SK-N-SH (cell line): ENCODE measurements around the gene SPI1. TPM values are rescaled to one million over a fixed set of nuclear protein-coding genes. Genes with fewer than 3 reads are reported as not detected.

Experiments
- CTCF ChIA-PET: fragments of 300-600, 350-600 bp; formaldehyde crosslinking; extraction: SDS; loops from one replicate; lab custom pipeline; 2021; lab: Yijun Ruan, JAX
- POLR2A ChIA-PET: fragments of 350-600 bp; sonication (Branson Sonifier 250); formaldehyde crosslinking; extraction: SDS; loops from one replicate; lab custom pipeline; 2020; ENCODE audit warnings: antibody characterized with exemption, inconsistent platforms; lab: Yijun Ruan, JAX
- DNase-seq: peaks from one replicate; pipeline ENCODE4 v3.0.0; 2012
- H2AFZ ChIP-seq: fragments of 200-600 bp; sonication (generic); 2 replicates; pipeline ENCODE4 v1.8.1; 2016; ENCODE audit warnings: antibody characterized with exemption, mild to moderate bottlenecking, low read depth
- H3F3A ChIP-seq: fragments of 200-600 bp; sonication (generic); replicated peaks from 2 replicates; pipeline ENCODE3; 2016; ENCODE audit warnings: antibody characterized with exemption, mild to moderate bottlenecking; ENCODE audit not compliant: insufficient read depth
- H3K27ac ChIP-seq, 2 experiments: fragments of 200-500 bp in 1 of 2; fragments of 200-600 bp in 1 of 2; sonication (Bioruptor generic) in 1 of 2; sonication (generic), shearing (Covaris generic) in 1 of 2; 2 replicates each; pipeline versions ENCODE4 v1.5.1 to v1.6.1; 2014 to 2016; ENCODE audit warnings: low read depth in 2 of 2, inconsistent platforms in 1 of 2, low read length in 1 of 2, mild to moderate bottlenecking in 1 of 2, mixed read lengths in 1 of 2
- H3K27me3 ChIP-seq: fragments of 200-600 bp; sonication (generic), shearing (Covaris generic); 2 replicates; pipeline ENCODE4 v1.6.1; 2016; ENCODE audit warnings: mixed run types; ENCODE audit not compliant: insufficient read depth
- H3K36me3 ChIP-seq, 2 experiments: fragments of 200-500 bp in 1 of 2; fragments of 200-600 bp in 1 of 2; sonication (Bioruptor generic) in 1 of 2; sonication (generic) in 1 of 2; replicated peaks in 1 of 2; 2 replicates each; pipeline versions ENCODE3 to v1.5.1; 2014 to 2016; ENCODE audit warnings: low read length in 1 of 2, mild to moderate bottlenecking in 1 of 2; ENCODE audit not compliant: insufficient read depth in 2 of 2, control insufficient read depth in 1 of 2
- H3K4me1 ChIP-seq, 2 experiments: fragments of 200-500 bp in 1 of 2; fragments of 200-600 bp in 1 of 2; sonication (Bioruptor generic) in 1 of 2; sonication (generic), shearing (Covaris generic) in 1 of 2; 2 replicates each; pipeline versions ENCODE4 v1.5.1 to v1.6.1; 2014 to 2016; ENCODE audit warnings: low read depth in 1 of 2, low read length in 1 of 2, mixed run types in 1 of 2; ENCODE audit not compliant: insufficient read depth in 2 of 2, control insufficient read depth in 1 of 2
- H3K4me2 ChIP-seq: fragments of 200-600 bp; sonication (generic), shearing (Covaris generic); 2 replicates; pipeline ENCODE4 v1.6.1; 2017; ENCODE audit warnings: mixed run types
- H3K4me3 ChIP-seq, 2 experiments: fragments of 200-500 bp in 1 of 2; fragments of 200-600 bp in 1 of 2; sonication (Bioruptor generic) in 1 of 2; sonication (generic), shearing (Covaris generic) in 1 of 2; 2 replicates each; pipeline versions ENCODE4 v1.5.1 to v1.8.1; 2014 to 2016; ENCODE audit warnings: low read depth in 2 of 2, inconsistent platforms in 1 of 2, low read length in 1 of 2, mild to moderate bottlenecking in 1 of 2, mixed read lengths in 1 of 2, moderate library complexity in 1 of 2
- H3K79me2 ChIP-seq: fragments of 200-600 bp; sonication (generic); 2 replicates; pipeline ENCODE4 v1.8.1; 2017; ENCODE audit warnings: mild to moderate bottlenecking; ENCODE audit not compliant: insufficient read depth
- H3K9ac ChIP-seq: fragments of 200-600 bp; sonication (generic); 2 replicates; pipeline ENCODE4 v1.6.1; 2017; ENCODE audit warnings: mixed run types
- H3K9me2 ChIP-seq: fragments of 200-600 bp; sonication (generic); 2 replicates; pipeline ENCODE4 v1.6.1; 2017; ENCODE audit warnings: mixed run types
- H3K9me3 ChIP-seq: fragments of 200-600 bp; sonication (generic); 2 replicates; pipeline ENCODE4 v1.6.1; 2017; ENCODE audit warnings: mixed run types, mild to moderate bottlenecking, moderate library complexity
- H4K20me1 ChIP-seq: fragments of 200-600 bp; sonication (generic); 2 replicates; pipeline ENCODE4 v1.6.1; 2017; ENCODE audit warnings: mild to moderate bottlenecking, mixed run types; ENCODE audit not compliant: insufficient read depth
- CHD2 ChIP-seq: fragments of 150-350 bp; IDR thresholded peaks from 2 replicates; pipeline ENCODE4 v1.6.1; 2018; ENCODE audit warnings: low read length; ENCODE audit not compliant: partially characterized antibody
- CTCF ChIP-seq: fragments of 200-600 bp; sonication (generic); IDR thresholded peaks from 2 replicates; pipeline ENCODE4 v1.6.1; 2017; ENCODE audit warnings: antibody characterized with exemption, mild to moderate bottlenecking, moderate library complexity
- EP300 ChIP-seq, 2 experiments: IDR thresholded peaks; 2 replicates each; pipeline versions ENCODE4 v1.4.0 to v1.6.1; 2012; ENCODE audit warnings: borderline replicate concordance in 1 of 2, low read depth in 1 of 2, low read length in 1 of 2
- FOSL2 ChIP-seq: IDR thresholded peaks from 2 replicates; pipeline ENCODE4 v1.4.0; 2012; ENCODE audit warnings: low read depth, mild to moderate bottlenecking, moderate library complexity, borderline replicate concordance
- FOXJ3 ChIP-seq: sonication (generic); formaldehyde crosslinking; IDR thresholded peaks from 2 replicates; pipeline ENCODE4 v1.5.1; 2020; ENCODE audit warnings: mild to moderate bottlenecking, missing genetic modification reagents
- FOXM1 ChIP-seq: IDR thresholded peaks from 2 replicates; pipeline ENCODE4 v1.4.0; 2012; ENCODE audit warnings: low read depth, mild to moderate bottlenecking
- GABPA ChIP-seq: IDR thresholded peaks from 2 replicates; pipeline ENCODE4 v1.4.0; 2012; ENCODE audit warnings: low read depth, mild to moderate bottlenecking
- JUND ChIP-seq: IDR thresholded peaks from 2 replicates; pipeline ENCODE4 v1.4.0; 2012
- MEF2A ChIP-seq: IDR thresholded peaks from 2 replicates; pipeline ENCODE4 v1.4.0; 2012; ENCODE audit warnings: low read depth, borderline replicate concordance
- NRF1 ChIP-seq: IDR thresholded peaks from 2 replicates; pipeline ENCODE4 v1.6.1; 2012; ENCODE audit warnings: low read depth, mild to moderate bottlenecking, low read length
- POLR2AphosphoS5 ChIP-seq: IDR thresholded peaks from 2 replicates; pipeline ENCODE4 v1.6.1; 2012; ENCODE audit warnings: low read depth, low read length
- RCOR1 ChIP-seq: fragments of 150-350 bp; IDR thresholded peaks from 2 replicates; pipeline ENCODE4 v1.6.1; 2017; ENCODE audit warnings: antibody characterized with exemption, low read length
- REST ChIP-seq: IDR thresholded peaks from 2 replicates; pipeline ENCODE4 v1.6.1; 2012; ENCODE audit warnings: mild to moderate bottlenecking, low read depth, low read length, moderate library complexity
- RFX5 ChIP-seq: IDR thresholded peaks from 2 replicates; pipeline ENCODE4 v1.6.1; 2012; ENCODE audit warnings: mild to moderate bottlenecking, improper control_type of control experiment, low read length
- TAF1 ChIP-seq: IDR thresholded peaks from 2 replicates; pipeline ENCODE4 v1.6.1; 2012; ENCODE audit warnings: low read depth, mild to moderate bottlenecking, low read length, moderate library complexity, borderline replicate concordance
- YY1 ChIP-seq: IDR thresholded peaks from 2 replicates; pipeline ENCODE4 v1.4.0; 2012; ENCODE audit warnings: low read depth, mild to moderate bottlenecking
- polyA plus RNA-seq, 3 experiments: library from polyadenylated mRNA; depleted of rRNA; stranded (reverse); fragments of >200 nt; gene quantifications; 2 replicates each; pipeline ENCODE4 v1.2.3, GENCODE V29; 2012
- TF ChIP-seq, protein P1 (sequence below): fragments of 150-350 bp; IDR thresholded peaks from 2 replicates; pipeline ENCODE4 v1.6.1; 2017; ENCODE audit warnings: antibody characterized with exemption, low read length, low read depth, borderline replicate concordance
- TF ChIP-seq, protein P2 (sequence below): fragments of 150-350 bp; IDR thresholded peaks from 2 replicates; pipeline ENCODE4 v1.6.1; 2016; ENCODE audit warnings: mild to moderate bottlenecking, low read depth, low read length

Gene SPI1
- polyA plus RNA-seq, 1 of the 3 experiments (the other 2 are of a cell fraction), result not detected

GRCh38 chr11:47378836-47379170 is 456 bp upstream of the SPI1 start:
- Histone ChIP-seq H3K9me2 (no peaks in the 10 kb centered on the region), H3K4me2 (no peak overlapping the region), H3K27ac (no peak overlapping the region), H3K9me3 (no peaks in the 10 kb centered on the region), H3K4me1 (peaks cover 0 to 4% of the 10 kb centered on the region in 2 experiments; a peak in 1 of 4 replicates), H3K4me3 (no peak overlapping the region), H2AFZ (no peak overlapping the region), H3K36me3 (no peaks in the 10 kb centered on the region), H3K27me3 (no peaks in the 10 kb centered on the region), H3K9ac (no peak overlapping the region), H3K79me2 (no peaks in the 10 kb centered on the region), H4K20me1 (no peaks in the 10 kb centered on the region), H3F3A (no peaks in the 10 kb centered on the region)
- CTCF ChIA-PET, result interaction anchor here (0.6 to 1.6 kb wide), 4 partner anchors 13 to 33 kb away, joined by 3 to 7 read pairs (median 4); partner anchors contain the start of gene SLC39A13
- POLR2A ChIA-PET, result no interaction called here
- DNase-seq, result no peak
- TF ChIP-seq POLR2AphosphoS5, result no peak
- no peak for TF ChIP-seq RCOR1
- TF ChIP-seq TAF1, result no peak
- no peak for TF ChIP-seq EP300 (IDR thresholded peaks at IDR 0.05; ENCODE audit: borderline replicate concordance in 1 of 2, low read depth in 1 of 2, low read length in 1 of 2)
- no peak for TF ChIP-seq MEF2A
- TF ChIP-seq REST, result no peak
- TF ChIP-seq FOXM1, result no peak
- no peak for TF ChIP-seq YY1
- no peak for TF ChIP-seq JUND
- TF ChIP-seq, protein P1, sequence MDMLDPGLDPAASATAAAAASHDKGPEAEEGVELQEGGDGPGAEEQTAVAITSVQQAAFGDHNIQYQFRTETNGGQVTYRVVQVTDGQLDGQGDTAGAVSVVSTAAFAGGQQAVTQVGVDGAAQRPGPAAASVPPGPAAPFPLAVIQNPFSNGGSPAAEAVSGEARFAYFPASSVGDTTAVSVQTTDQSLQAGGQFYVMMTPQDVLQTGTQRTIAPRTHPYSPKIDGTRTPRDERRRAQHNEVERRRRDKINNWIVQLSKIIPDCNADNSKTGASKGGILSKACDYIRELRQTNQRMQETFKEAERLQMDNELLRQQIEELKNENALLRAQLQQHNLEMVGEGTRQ, result no peak
- TF ChIP-seq, protein P2, sequence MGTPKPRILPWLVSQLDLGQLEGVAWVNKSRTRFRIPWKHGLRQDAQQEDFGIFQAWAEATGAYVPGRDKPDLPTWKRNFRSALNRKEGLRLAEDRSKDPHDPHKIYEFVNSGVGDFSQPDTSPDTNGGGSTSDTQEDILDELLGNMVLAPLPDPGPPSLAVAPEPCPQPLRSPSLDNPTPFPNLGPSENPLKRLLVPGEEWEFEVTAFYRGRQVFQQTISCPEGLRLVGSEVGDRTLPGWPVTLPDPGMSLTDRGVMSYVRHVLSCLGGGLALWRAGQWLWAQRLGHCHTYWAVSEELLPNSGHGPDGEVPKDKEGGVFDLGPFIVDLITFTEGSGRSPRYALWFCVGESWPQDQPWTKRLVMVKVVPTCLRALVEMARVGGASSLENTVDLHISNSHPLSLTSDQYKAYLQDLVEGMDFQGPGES, result no peak
- no peak for TF ChIP-seq NRF1
- TF ChIP-seq FOXJ3, result no peak
- no peak for TF ChIP-seq CTCF
- TF ChIP-seq RFX5, result no peak
- no peak for TF ChIP-seq GABPA
- no peak for TF ChIP-seq CHD2
- no peak for TF ChIP-seq FOSL2
